HUES6 (cell line): ENCODE measurements around the gene NEUROG3.

Experiments
- H3K27ac ChIP-seq: 2 replicates; pipeline ENCODE4 v1.7.0; 2013; ENCODE audit warnings: low read depth, mild to moderate bottlenecking, low read length, inconsistent platforms
- H3K27me3 ChIP-seq: 2 replicates; pipeline ENCODE4 v1.6.1; 2013; ENCODE audit warnings: low read length; ENCODE audit not compliant: control insufficient read depth, insufficient read depth
- H3K36me3 ChIP-seq: 2 replicates; pipeline ENCODE4 v1.6.1; 2013; ENCODE audit warnings: low read length; ENCODE audit not compliant: control insufficient read depth, insufficient read depth
- H3K4me1 ChIP-seq: 2 replicates; pipeline ENCODE4 v1.6.1; 2013; ENCODE audit warnings: low read length; ENCODE audit not compliant: control insufficient read depth, insufficient read depth
- H3K4me3 ChIP-seq: 2 replicates; pipeline ENCODE4 v1.5.1; 2013; ENCODE audit warnings: low read depth, low read length
- H3K9ac ChIP-seq: one replicate; pipeline ENCODE4 v1.6.1; 2013; ENCODE audit warnings: mild to moderate bottlenecking, low read length
- H3K9me3 ChIP-seq: 2 replicates; pipeline ENCODE4 v1.6.1; 2013; ENCODE audit warnings: low read depth, low read length; ENCODE audit not compliant: control insufficient read depth, insufficient read depth

The NEUROG3 gene, protein sequence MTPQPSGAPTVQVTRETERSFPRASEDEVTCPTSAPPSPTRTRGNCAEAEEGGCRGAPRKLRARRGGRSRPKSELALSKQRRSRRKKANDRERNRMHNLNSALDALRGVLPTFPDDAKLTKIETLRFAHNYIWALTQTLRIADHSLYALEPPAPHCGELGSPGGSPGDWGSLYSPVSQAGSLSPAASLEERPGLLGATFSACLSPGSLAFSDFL

DNA sequence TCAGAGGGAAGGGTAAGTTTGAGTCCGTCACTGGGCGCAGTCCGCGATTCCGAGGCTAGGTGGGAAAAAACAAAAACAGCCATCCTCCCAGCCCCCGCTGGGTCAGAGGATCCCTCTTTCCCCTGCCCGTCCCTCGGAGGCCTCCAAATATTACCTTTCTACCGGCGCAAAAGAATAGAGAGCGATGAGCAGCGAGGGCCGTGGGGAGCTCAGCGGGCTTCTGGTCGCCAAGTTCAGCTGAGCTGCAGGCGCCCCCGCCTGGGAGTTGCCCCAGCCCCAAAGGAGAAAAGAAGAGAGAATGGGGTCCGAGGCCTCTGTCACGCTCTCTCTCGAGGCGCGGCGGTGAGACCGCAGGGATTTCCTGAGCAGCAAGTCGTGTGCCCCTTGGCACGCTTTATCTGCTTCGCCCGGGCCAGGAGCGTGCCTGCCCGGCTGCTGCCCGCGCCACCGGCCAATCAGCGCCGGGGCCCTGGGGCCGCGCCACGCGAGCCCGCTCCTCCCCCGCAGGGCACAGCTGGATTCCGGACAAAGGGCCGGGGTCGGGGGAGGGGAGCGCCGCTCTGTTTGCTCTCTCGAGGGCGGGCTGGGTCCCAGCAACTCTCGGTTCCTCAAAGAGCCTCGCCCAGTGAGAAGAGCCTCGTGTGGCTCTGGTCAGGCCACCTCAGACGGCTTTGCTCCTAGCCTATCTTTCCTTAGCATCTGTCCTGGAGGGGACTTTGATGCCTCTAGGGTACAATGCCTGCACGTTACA lies at the start of gene NEUROG3:
Gene NEUROG3 (minus strand): TSS at position 367 of the 751 bp plus-strand sequence. CDS start 379 bp downstream, outside the sequence.
- peak within 1 kb of the TSS; percentile 7 for H3K9ac ChIP-seq
- no peaks in the 10 kb centered on the region for H3K36me3 ChIP-seq
- H3K9me3 ChIP-seq = no peaks in the 10 kb centered on the region
- H3K27me3 ChIP-seq = peaks cover 100% of the 10 kb centered on the region
- no peak within 1 kb of the TSS for H3K27ac ChIP-seq
- peak within 1 kb of the TSS; percentile 55 for H3K4me3 ChIP-seq
- H3K4me1 ChIP-seq = peaks cover 79% of the 10 kb centered on the region

DNA sequence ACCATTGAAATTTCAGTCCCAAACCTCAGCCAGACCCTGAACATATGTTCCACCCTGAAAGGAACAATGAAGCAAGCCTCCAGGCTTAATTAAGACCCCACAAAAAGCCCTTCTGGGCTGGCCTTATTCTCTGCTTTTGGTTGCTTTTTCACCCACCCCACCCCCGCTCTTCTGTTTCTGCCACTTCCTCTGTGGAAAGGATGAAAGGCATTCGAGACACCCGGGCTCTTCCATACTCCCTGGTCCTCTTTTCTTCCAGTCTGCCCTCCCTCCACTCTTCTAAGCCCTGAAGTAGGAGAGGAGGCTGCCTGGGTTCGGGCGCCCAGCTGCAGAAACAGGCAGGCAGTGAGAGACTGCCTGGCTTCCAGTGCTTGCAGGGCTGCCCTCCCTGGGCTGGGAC lies 47.4 kb upstream of the NEUROG3 start:
- peaks cover 15% of the 10 kb centered on the region for H3K9me3 ChIP-seq
- no peak overlapping the region for H3K9ac ChIP-seq
- H3K27ac ChIP-seq = no peak overlapping the region
- no peaks in the 10 kb centered on the region for H3K36me3 ChIP-seq
- 0 out of 2 replicates have a peak, but pooled peaks cover 8% of the 10 kb centered on the region for H3K27me3 ChIP-seq
- H3K4me1 ChIP-seq = no peaks in the 10 kb centered on the region; the same call in 1 of the 2 replicates
- no peak overlapping the region for H3K4me3 ChIP-seq

DNA sequence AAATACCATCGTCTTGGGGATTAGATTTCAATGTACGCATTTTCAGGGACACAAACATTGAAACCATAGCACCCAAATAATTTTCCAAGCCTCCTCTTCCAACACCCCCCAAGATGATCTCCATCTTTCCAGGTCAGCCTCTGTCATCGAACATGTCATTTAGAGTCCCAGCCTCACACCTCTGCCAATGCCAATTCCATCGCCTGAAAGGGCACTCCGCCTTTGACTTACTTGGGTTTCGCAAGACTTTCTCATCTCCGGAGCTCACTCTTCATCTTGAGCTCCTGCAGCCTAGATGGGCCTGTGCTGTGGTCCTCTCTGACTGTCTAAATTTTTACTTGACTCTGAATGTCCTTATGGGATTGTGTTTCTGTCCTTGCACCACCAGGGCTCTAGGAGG lies 46.4 kb upstream of the NEUROG3 start:
- Histone ChIP-seq H3K27me3 (0 out of 2 replicates have a peak, but pooled peaks cover 8% of the 10 kb centered on the region), H3K4me3 (no peak overlapping the region), H3K9me3 (peaks cover 15% of the 10 kb centered on the region), H3K4me1 (no peaks in the 10 kb centered on the region; the same call in 1 of the 2 replicates), H3K27ac (no peak overlapping the region), H3K9ac (no peak overlapping the region), H3K36me3 (no peaks in the 10 kb centered on the region)

DNA sequence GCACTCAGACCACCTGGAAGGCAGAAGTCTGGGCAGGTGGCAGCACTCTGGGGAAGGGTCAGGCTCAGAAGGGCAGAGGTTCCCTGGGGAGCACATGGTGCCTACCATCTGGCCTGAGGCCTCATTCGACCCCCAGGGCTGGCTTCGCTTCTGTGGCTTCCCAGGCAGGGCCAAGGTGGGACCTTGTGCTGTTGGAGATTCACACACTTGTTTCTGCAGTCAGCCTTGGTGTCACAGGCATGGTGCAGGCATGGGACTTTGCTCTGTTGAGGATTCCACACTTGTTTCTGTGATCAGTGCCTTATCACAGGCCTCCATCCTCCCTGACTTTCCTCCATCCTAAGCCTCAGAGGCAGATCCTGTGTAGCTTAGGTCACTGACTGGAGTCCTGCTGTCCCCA lies 45.5 kb upstream of the NEUROG3 start:
- Histone ChIP-seq H3K36me3 (no peaks in the 10 kb centered on the region), H3K27ac (no peak overlapping the region), H3K9ac (no peak overlapping the region), H3K9me3 (peaks cover 13% of the 10 kb centered on the region), H3K4me3 (no peak overlapping the region), H3K4me1 (no peaks in the 10 kb centered on the region; the same call in 1 of the 2 replicates), H3K27me3 (0 out of 2 replicates have a peak, but pooled peaks cover 8% of the 10 kb centered on the region)

DNA sequence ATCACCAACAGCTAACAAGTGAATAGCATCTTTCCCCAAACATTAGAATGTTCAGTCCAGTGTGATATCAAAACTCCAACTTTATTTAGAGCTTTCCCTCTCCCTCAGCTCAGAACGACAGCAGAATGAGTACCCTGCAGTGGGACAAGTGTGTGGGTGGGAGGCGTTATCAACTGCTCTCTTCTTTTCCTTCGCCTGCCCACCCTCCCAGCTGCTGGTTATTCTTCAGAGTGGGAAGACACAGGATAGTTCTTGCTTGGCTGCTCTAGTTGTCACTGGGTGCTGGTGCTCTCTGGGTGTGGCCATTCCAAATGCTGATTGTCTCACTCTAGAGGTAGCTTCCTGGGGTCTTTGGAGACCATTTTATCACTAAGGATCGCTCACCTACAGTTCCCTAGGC lies 43.1 kb upstream of the NEUROG3 start:
- 0 out of 2 replicates have a peak, but pooled peaks cover 8% of the 10 kb centered on the region for H3K27me3 ChIP-seq
- H3K9me3 ChIP-seq = peaks cover 9% of the 10 kb centered on the region; the same call in 1 of the 2 replicates
- H3K27ac ChIP-seq = no peak overlapping the region
- no peak overlapping the region for H3K9ac ChIP-seq
- H3K4me3 ChIP-seq = no peak overlapping the region
- H3K36me3 ChIP-seq = no peaks in the 10 kb centered on the region
- no peaks in the 10 kb centered on the region; the same call in 1 of the 2 replicates for H3K4me1 ChIP-seq

DNA sequence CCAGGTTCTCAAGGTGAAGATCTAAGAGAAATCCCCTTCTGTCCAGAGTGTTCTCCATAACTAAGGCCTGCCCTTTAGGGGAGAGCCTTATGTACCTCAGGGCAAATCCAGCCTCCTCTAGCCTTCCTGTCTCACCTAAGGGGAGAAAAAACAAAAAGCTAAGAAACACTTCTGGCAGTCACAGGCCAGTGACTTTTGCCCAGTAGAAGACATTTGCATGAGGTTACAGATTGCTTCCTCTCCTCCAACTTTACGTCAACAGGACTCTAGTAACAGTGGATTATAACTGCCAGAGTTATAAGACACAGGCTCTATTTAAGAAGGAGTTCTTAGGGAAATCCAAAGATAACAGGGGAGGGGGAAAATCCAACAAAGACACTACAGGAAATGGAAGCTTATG lies 40.9 kb upstream of the NEUROG3 start:
- Histone ChIP-seq H3K27ac (no peak overlapping the region), H3K9ac (no peak overlapping the region), H3K4me3 (no peak overlapping the region), H3K4me1 (no peaks in the 10 kb centered on the region), H3K9me3 (peaks cover 12% of the 10 kb centered on the region; the same call in 1 of the 2 replicates), H3K27me3 (peaks cover 10% of the 10 kb centered on the region; the same call in 1 of the 2 replicates), H3K36me3 (no peaks in the 10 kb centered on the region)

DNA sequence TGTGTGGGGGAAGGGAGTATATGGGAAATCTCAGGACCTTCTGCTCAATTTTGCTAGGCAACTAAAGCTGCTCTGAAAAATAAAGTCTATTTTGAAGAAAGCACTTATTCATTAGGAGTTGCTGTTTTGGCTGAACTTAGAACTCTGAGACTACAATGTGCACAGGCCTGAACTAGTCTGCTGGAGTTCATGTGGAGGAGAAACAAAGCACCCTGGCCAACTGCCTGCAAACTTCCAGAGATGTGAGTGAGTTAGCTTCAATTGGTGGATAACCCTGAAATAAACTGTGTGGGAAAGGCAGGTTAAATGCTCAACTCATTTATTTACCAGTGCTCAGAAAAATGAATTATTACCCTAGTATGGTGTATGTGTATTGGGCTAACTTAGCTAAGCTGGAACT lies 39.5 kb upstream of the NEUROG3 start:
- peaks cover 13% of the 10 kb centered on the region for H3K9me3 ChIP-seq
- H3K27me3 ChIP-seq = peaks cover 10% of the 10 kb centered on the region; the same call in 1 of the 2 replicates
- no peaks in the 10 kb centered on the region for H3K36me3 ChIP-seq

DNA sequence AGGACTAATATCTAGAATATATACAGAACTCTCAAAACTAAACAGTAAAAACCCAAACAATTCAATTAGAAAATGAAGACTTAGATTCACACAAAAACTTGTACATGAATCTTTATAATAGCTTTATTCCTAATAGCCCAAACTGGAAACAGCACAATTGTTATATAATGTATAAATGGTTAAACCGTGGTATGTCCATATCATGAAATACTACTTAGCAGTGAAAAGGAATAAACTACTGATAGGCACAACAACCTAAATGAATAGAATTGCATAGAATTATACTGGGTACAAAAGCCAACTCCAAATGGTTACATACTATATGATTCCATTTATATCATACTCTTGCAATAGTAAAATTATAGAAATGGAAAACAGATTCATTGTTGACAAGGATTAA lies 35.9 kb upstream of the NEUROG3 start:
- Histone ChIP-seq H3K27ac (no peak overlapping the region), H3K27me3 (peaks cover 7% of the 10 kb centered on the region; the same call in 1 of the 2 replicates), H3K9me3 (peaks cover 11% of the 10 kb centered on the region), H3K4me3 (no peak overlapping the region), H3K9ac (no peak overlapping the region), H3K36me3 (no peaks in the 10 kb centered on the region), H3K4me1 (no peaks in the 10 kb centered on the region)

More for the DNA sequence above, 39.5 kb upstream of the NEUROG3 start:
- no peaks in the 10 kb centered on the region for H3K4me1 ChIP-seq
- no peak overlapping the region for H3K9ac ChIP-seq
- no peak overlapping the region for H3K27ac ChIP-seq
- H3K4me3 ChIP-seq = no peak overlapping the region

DNA sequence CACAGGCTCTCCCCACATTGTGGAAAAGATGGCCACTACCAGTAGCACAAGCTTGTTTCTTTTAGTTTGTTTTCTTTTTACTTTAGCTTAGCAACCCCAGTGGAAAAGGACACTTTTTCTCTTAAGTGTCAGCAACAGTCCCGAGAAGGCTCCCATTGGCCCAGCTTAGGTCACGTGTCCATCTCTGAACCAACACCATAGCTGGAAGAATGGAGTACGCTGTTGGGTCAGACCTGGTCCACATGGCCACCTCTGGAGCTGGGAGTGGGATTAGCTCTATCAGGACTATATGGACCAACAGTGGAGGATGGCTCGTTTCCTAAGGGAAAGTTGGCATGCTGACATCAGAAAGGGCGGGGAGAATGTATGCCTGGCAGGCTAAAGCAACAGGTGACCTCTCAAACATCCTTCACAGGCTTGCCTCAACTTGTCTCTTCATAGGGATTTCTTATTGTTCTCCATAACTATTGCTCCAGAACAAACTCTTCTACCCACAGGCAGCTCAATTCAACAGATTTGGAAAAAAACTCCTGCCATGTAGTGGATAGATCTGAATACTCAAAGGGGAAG lies 27.6 kb upstream of the NEUROG3 start:
- no peaks in the 10 kb centered on the region for H3K4me1 ChIP-seq
- peaks cover 31% of the 10 kb centered on the region; the same call in 1 of the 2 replicates for H3K27me3 ChIP-seq
- no peak overlapping the region for H3K4me3 ChIP-seq
- H3K36me3 ChIP-seq = no peaks in the 10 kb centered on the region
- no peak overlapping the region for H3K9ac ChIP-seq
- no peak overlapping the region for H3K27ac ChIP-seq
- no peaks in the 10 kb centered on the region for H3K9me3 ChIP-seq

DNA sequence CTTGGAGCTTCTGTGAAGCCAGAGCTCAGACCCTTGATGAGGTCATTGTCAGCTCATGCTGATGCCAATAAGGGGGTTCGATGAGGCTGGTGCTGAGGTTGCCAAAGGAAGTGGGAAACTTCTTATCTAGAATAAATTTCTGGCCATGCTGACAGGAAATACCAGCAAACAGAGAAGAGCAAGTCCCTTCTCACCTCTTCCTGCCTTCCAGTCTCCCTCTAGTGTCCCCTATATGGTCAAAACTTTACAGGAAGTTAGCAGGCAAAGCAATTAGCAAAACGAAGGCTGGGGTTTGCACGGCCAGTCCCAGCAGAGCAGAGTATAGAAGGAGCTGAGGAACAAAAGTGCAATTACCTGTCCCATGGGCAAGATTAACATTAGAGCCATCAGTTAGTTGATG lies 15.1 kb upstream of the NEUROG3 start:
- H3K36me3 ChIP-seq = no peaks in the 10 kb centered on the region
- H3K27me3 ChIP-seq = peaks cover 58% of the 10 kb centered on the region
- no peaks in the 10 kb centered on the region for H3K4me1 ChIP-seq
- no peak overlapping the region for H3K4me3 ChIP-seq
- H3K9ac ChIP-seq = no peak overlapping the region
- H3K9me3 ChIP-seq = no peaks in the 10 kb centered on the region; the same call in 1 of the 2 replicates
- no peak overlapping the region for H3K27ac ChIP-seq

DNA sequence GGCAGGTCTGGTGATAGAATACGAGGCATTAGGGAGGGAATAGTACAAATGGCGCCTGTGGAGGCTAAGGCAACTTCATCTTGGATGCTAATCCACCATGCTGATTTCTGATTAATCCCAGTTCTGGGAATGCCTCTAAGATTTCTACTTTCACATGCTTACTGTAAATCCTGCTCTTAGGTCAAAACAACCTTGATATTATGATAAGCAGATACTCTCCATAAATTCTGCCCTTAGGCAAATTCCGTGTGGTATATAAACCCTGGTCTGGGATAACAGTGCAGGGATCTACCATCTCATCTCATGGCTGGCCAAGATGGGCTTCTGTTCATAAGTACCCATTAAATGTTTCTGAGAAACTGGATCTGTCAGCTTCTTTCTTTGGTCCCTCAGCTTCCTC lies 11.4 kb upstream of the NEUROG3 start:
- H3K27me3 ChIP-seq = peaks cover 92% of the 10 kb centered on the region
- H3K4me1 ChIP-seq = no peaks in the 10 kb centered on the region
- no peak overlapping the region for H3K4me3 ChIP-seq
- H3K36me3 ChIP-seq = no peaks in the 10 kb centered on the region
- no peaks in the 10 kb centered on the region; the same call in 1 of the 2 replicates for H3K9me3 ChIP-seq
- no peak overlapping the region for H3K9ac ChIP-seq
- no peak overlapping the region for H3K27ac ChIP-seq
